Femur (tissue), 1 donor: Measurements from ENCODE around the gene CRISPLD2.

Source experiments
- DNase-seq: peaks from one replicate; pipeline ENCODE4 v3.0.0-alpha.2; 2017

Gene CRISPLD2

DNA sequence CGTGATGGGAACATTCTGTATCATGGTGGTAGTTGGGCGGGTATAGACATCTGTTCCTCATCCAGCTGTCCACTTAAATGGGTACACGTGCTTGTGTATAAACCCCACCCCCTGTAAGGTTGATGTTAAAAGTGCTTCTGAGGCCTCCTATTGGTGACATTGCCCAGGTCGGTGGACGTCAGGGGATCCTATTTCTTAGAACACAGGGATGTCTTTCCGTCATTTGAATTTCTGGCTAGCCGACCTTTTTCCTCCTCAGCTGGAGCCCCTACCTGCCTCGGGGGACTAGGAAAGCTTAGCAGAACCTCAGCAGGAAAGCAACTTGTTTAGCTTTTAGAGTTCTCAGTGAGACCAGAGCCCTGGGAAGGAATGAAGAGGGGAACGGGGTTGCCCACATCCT lies 16.6 kb upstream of the CRISPLD2 start:
- DNase-seq, result no peak

DNA sequence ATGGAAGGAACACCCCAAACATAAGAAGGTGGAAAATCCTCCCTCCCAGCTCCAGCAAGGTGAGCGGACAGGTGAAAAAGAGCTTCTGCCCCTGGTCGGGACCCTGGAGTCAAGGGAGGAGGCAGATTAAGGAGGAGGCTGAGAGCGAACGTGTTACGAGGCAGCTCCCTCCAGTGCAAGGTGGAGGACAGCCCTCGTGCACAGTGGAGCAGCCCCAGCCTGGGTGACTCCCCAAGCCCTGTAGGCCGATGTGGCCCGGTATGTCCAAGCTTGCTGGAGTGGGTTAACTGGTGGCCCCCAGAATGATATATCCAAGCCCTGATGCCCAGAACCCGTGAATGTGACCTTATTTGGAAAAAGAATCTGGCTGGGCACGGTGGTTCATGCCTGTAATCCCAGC lies 15.5 kb upstream of the CRISPLD2 start:
- DNase-seq, result no peak

DNA sequence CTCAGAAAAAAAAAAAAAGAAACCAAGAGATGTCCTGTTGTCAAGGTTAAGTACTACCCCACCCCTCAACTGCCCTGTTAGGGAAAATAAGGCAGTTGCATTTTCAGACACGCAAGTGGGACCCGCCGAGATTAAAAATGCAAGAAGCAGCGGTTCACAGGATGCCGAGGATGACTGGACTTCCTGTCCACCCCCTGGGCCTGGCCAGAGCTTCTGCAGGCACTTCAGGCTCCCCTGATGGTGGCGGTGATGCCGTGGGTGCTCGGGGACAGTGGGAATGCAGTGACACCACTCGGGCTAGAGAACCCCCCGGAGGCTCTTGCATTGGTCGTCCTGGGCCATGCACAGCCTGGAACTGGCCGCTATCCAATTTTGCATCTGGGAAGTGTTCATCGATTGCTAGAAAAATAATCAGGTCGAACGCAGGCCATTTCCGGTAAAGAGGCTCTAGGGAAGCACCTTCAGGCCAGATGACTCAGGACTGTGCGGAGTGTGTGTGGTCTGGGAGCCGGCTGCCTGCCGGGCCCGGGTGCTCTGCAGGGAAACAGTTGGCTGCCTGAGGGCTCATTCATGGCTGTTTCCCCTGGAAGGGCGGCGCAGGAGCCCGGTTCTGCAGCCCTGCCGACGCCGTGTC lies 13.4 kb upstream of the CRISPLD2 start:
- DNase-seq, result peak; percentile 56

DNA sequence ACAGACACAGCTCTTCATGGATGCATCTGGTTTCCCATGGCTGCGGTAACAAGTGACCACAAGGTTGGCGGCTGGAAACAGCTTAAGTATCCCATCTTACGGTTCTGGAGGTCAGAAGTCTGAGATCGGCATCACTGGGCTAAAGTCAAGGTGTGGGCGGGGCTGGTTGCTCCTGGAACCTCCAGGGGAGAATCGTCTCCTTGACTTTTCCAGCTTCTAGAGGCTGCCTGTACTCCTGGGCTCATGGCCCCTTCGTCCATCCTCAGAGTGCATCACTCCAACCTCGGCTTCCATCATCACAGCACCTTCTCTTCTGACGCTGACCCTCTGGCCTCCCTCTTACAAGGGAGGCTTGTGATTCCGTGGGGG lies 12.9 kb upstream of the CRISPLD2 start:
- DNase-seq, result no peak

DNA sequence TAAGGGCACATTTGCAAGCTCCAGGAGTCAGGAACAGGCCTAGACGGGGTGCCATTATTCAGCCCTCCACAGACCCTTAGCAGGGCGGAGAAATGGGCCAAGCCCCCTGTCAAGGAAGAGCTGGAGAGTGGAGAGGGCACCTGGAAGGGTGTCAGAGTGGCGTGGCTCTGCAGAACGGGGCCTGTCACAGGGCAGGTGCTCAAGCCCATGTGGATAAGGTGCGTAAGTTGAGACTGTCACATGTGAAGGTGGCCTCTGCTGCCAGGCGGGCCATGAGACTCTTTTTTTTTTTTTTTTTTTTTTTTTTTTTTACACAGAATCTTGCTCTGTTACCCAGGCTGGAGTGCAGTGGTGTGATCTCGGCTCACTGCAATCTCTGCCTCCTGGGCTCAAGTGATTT lies 12.0 kb upstream of the CRISPLD2 start:
- DNase-seq, result no peak

DNA sequence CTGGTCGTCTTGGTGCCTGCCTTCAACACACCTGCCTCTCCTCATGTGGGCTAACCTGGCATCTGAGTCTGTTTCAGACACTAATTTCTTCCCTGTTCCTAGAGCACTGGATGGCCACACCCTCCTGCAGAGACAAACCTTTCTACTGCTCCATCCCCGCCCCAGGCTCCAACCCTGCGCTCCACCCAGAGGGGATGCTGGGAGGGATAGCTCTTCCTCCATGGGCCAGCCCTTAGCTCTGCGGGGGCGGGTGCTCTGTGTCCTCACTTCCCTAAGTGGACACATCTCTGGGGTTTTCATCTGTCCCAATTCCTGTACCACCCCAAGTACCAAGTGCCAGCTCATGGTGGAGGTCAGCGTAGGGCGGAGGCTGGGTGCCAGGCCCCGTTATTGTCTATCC lies 11.0 kb upstream of the CRISPLD2 start:
- DNase-seq, result no peak

DNA sequence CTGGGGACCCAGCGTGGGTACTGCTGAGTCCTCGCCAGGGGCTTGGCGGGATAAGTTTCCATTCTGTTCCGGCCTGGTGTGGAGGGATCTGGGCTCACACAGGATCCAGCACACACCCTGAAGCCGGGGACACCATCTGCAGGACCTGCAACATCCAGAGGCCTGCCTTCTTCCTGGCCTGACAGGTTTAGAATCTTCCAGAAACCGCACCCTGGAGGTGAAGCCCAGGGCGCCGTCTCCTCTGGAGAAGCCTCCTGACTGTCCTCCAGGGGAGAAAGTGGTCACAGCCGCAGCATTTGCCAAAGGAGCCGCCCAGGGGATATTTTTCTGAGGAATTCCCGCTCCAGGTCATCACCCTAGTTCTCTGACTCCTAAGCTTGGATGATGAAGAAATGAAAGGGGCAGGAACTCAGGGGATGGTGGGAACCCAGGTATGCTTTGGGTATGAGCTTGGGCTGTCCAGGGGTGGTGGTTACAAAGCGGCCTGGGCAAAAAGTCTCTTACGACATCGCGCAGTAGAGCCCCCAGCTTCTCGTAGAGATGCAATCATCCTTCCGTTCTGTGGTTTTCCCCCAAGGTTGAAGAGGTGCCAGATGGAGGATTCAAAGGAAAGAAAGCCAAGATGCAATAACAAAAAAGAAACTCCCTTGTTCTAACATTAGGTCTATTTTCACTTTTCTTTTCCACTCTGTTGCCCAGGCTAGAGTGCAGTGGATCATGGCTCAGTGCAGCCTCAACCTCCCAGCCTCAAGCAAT lies 9.1 kb upstream of the CRISPLD2 start:
- DNase-seq, result no peak

DNA sequence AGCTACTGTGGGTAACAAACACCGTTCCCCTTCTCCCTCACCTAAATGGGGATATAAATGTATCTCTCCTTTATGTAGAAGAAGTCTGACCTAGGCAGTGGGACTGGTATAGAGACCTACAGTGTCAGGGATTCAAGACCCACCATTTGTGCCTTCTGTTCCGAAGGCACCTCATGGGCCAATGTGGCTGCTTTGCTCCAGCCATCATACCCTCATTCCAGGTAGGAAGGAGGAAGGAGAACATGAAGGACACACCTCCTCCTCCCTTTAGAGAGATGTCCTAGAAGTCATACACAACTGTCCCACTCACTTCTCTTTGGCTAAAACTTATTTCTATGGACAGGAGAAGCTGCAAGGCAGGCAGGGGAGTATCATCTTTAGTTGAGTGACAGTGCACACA lies 8.3 kb upstream of the CRISPLD2 start:
- DNase-seq, result no peak

DNA sequence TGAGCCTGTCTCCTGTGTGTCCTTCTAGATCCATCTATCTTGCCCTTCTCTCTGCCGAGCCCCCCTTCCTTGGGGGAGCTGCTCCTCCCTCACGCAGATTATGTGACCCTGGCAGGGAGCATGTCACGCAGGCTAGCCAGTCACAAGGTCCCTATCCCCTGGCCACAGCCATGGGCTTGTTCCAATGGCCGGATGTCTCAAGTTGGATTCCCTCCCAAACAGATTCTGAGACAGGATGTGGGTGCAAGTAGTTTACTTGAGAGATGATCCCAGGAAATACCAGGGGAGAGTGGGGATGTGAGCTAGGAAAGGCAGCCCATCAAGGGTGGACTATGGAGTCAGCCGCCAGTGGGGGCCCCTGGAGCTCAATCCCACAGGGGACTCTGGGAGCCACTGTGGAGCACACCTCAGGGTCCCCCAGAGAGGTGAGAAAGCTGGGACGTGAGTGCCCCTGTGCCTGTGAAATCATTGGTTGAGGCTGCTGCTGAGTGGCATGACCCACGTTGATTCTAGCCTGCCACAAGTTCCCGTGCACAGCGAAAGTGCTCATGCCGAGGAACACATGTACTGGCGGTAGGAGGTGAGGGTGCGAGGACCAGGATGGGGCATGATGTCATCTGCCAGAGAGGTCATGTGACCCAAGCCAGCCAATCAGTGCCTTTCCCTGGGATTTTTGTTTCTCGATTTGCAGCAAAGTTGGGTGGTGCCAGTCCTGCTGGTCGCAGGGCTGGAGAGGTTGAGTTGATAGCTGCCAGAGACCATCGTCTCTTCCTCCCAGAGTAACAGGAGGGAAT lies 6.4 kb upstream of the CRISPLD2 start:
- no peak for DNase-seq

DNA sequence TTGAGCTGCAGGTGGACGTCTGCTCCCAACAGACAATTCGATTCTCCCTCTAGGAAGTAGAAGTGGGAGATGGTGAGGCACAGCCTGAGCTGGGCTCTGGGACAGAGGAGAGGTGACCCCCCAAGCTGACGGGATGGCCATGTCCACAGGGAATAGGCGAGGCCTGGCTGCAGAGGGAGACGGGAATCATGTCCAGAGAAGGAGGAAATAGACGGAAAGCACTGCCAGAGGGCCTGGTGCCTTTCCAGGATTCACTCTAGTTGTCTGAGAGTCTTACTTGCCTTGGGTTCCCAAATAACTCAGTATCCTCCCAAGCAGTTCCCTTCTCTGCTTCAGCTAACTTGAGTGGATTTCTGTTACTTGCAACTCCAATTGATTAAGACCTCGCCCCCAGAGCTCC lies 4.3 kb upstream of the CRISPLD2 start:
- peak; percentile 30 for DNase-seq

DNA sequence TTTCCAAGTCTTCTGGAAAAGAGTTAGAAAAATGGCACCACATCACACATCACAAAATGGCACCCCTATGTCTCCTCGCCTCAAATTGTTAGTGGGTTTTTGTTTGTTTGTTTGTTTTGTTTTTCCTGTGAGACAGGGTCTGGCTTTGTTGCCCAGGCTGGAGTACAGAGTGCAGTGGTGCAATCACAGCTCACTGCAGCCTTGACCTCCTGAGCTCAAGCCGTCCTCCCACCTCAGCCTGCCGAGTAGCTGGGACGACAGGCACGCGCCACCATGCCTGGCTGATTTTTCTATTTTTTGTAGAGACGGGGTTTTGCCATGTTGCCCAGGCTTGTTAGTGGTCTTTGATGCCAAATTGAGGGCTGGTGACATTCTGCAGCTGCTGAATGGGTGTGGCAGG lies 3.8 kb upstream of the CRISPLD2 start:
- DNase-seq, result no peak

DNA sequence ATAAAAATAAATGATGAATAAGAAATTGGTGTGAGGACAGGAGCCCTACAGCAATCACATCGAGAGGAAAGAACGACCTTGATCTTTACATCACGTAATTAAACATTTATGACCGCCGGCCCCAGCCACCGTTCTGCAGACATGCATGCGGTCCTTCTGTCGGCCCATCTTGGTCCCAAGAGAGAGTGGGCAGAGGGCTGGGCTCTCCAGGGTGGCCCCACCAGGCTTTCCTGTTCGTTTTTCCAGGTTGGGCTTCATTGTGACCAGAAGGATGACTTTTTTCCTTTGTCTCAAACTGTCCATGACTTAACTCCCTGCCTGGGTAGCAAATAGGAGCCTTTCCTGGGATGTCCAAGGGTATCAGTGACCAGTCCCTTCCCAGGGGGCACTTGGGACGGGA lies 3.3 kb upstream of the CRISPLD2 start:
- DNase-seq, result no peak

DNA sequence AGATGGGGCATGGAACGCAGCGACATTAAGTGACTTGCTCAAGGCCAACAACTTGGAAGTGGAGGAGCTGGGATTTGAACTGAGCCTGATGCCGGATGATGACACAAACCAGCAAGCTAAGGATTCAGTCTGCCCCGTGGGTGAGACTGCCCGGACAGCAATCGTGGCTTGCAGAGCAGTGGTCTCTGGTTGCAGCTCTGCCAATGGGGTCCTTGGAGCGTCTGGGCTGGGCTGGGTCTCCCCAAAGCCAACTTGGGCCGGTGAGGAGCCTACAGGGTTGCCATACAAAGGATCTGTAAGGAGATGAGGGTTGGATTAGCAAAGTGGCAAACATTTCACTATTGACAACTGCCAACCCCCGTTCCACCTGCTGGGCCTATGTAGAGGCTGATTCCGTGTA lies 2.6 kb upstream of the CRISPLD2 start:
- DNase-seq, result no peak

DNA sequence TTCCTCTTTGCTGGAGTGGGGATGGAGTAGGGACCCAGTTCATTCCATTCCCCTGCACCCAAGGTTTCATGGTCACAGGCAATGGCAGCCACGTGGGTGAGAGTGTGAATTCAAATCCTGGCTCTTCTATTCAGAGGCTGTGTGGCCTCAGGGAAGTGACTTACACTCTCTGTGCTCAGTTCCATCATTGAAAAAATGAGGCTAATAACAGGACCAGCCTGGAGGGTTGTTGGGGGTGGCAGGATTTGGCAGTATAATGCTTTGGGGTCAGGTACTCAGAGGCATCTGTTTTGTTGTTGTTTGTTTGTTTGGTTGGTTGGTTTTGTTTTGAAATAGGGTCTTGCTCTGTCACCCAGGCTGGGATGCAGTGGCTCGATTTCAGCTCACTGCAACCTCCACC lies 2.2 kb upstream of the CRISPLD2 start:
- DNase-seq, result no peak

DNA sequence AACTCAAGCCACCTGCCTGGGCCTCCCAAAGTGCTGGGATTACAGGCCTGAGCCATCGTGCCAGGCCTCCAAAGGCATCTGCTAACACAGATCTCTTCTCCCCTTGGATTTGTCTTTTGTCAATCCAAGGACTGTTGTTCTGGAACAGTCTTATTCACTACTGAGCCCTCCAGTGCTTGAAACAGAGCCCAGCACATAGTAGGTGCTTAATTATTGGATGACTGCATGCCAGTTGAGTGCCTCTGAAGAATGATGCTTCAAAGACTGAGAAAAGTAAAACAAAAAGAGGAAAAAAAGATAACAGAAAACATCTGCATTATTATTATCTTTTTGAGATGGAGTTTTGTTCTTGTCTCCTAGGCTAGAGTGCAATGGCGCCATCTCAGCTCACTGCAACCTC lies 1.7 kb upstream of the CRISPLD2 start:
- DNase-seq, result no peak

DNA sequence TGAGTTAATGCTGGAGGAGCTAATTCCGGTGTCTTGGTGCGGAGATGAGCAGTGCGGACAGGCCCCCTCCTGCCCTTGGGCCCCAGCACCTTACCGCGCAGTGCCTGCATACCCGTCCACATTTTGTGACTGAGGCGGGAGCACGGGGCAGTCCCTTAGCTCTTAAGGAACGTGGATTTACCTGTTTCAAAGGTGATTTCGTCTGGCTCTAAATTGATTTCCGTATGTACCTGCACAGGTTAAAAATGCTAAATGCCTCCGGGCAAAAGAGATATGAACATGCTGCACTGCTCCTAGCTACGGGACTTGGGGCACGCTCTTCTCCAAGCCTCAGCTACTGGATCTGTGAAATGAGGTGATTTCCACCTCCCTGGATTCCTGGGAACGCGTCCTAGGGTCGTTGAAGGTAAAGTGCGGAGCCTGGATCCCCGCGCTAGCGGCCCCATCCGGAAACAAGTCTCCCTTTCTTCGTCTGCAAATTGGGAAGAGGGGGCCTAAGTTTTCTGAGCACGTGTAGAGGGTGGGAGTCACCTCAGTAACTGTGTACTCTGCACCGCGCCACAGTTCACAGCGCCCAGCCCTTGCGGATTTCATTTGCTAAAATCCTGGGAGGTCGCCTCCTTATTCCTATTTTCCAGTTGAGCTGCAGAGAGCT lies 669 bp upstream of the CRISPLD2 start:
- no peak for DNase-seq

DNA sequence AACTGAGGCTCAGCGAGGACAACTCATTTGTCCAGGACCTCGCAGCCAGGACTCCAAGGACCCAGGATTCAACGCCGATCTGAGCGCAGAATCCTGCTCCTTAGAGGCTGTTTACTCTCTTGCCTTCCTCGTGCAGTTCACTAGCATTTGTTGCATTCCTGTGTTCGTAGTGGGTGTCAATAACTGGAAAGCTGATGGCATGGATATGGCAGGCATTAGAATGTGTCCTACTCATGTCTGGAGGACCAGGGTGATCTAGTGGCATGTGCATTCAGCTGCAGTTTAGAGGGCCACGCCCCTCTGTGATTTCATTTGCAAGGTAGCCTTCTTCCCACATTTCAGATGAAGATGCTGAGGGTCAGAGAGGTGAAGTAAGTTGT lies 510 bp downstream of the CRISPLD2 start:
- DNase-seq, result no peak

DNA sequence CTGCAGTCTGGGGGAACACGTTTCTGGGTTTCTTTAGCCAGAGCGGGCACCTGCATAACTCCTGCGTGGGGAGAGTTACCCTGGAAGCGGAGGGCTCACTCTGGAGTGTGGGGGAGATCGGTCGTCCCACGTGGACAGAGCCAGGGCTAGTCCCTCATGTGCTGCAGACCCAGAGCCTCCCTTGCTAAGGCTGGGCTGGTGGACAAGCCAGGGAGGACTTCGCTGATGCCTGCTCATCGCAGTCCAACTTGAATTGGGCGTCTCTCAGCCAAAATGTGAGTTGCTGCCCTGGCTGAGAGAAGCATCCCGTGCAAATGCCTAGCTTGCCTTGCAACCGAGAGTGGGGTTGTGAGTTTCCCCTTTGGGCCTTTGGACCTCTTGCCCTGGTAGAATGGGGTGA lies 986 bp downstream of the CRISPLD2 start:
- DNase-seq, result no peak

DNA sequence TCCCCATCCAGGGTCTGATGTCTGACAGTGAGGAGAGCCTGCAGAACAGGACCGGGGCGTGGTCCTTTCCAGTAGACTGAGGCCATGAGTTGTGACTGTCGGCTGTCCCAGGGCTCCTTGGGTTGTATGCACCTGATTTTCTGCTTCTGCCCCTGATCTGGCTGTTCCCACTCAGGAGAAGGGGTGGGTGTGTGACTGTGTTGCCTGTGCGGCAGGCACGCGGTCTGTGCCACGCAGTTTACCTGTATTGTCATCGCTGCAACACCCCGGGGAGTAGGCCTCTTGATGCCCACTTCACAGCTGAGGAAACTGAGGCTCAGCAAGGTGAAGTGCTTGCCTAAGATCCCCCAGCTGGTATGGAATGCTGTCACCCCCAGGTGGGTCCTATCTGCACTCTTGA lies 1.4 kb downstream of the CRISPLD2 start:
- DNase-seq, result no peak

DNA sequence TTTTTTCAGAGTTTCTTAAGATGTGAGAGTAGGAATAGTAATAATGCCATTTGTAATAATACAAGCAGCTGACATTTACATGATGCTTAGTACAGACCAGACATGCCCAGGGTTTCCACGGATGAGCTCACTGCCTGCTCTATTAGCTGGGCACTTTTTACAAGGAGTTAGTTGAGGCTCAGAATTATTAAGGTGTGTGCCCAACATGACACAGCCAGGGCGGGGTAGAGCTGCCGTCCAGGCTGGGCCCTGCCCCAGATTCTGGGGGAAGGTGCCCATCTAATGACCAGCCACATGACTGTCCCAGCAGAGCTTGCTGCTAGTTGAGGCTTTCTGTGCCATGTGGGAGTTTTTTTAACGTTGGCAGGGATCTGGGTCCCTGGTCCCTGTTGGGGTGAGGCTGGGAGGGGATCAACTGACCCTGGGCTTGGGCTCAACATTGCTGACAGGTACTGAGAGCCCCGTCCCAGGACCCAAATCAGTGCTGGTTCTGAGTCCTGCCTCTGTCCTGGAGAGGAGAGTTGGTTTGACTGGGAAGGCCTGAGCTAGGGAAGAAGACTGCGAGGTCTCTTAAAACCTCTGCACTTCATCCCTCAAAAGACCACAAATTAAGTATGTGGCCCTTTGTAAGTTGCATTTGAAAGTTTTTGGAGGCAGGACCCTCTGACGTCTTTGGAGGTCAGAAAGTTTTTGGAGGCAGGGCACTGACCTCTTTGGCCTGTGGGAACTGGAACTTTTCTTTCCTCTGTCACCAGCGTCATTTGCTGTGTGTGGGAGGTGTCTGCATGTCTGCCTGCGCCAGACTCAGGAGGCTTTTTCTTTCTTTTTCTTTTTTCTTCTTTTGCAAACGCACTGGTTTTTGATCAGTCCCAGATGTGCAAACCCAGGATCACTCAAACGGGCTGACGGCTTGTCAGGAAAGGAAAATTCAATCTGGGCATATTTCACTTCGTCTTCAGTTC lies 2.2 kb downstream of the CRISPLD2 start:
- DNase-seq, result no peak

DNA sequence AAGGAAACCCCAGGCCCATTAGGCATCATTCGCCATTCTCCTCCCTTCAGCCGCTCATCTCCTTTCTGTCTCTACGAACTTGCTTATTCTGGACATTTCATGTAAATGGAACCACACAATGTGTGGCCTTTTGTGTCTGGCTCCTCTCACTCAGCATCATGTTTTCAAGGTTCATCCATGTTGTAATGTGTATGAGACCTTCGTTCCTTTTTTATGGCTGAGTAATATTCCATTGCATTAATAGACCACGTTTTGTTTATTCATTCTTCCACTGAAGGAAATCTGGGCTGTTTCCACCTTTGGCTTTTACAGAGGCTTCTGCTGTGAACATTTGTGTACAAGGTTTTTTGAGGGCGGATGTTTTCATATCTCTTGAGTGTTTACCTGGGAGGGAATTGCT lies 3.2 kb downstream of the CRISPLD2 start:
- no peak for DNase-seq

DNA sequence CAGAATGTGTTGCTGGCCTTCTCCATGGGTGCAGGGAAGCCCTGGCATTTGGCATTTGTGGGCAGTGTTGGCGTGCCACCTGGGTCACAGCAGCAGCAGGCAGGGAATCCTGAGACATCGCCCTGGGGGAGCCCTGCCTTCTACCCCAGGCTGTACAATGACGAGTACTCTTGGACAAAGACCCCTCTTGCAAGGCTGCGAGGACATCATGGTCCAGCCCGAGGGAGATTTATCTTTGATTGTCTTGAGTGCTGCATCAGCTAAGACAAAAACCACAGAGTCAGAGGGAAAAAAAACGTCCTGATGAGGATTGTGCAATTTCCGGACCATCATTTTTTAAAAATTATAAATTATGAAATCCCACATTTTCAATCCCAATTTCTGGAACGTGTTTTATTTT lies 3.7 kb downstream of the CRISPLD2 start:
- DNase-seq, result no peak

DNA sequence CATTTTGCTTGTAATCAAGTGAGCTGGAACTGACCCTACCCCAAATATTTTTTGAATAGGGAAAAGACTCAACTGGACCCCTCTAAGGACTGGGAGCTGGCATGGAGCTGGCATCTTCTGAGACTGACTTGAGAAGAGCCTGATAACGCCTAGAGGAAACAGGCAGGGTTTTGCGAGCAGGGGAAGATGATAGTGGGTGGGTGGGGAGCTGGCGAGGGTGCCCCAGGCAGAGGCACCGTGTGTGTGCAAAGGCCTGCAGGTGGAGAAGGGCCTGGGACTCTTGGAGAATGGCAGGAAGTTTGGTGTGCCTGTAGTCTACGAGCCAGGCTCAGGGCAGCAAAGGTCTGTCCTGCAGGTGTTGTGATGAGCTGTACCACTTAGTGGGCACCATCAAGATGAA lies 4.1 kb downstream of the CRISPLD2 start:
- no peak for DNase-seq
